GM18907 (cell line): ENCODE results near the gene NEU1.
"Not testable (repeated sequence)": the region's sequence is repeated elsewhere in the genome, so short reads cannot be mapped to it uniquely, and the experiment has no call there.

Experiments
- ATAC-seq: cut with Tn5 transposase; IDR thresholded peaks from one replicate; pipeline ENCODE4 v1.9.1; 2021; ENCODE audit warnings: mild to moderate bottlenecking, moderate library complexity; ENCODE audit not compliant: unreplicated experiment

Gene NEU1

GRCh38 chr6:31875877-31876276, 13.3 kb upstream of the NEU1 start:
- ATAC-seq, result no peak

- no peak for ATAC-seq
These were observed 12.4 kb upstream of the NEU1 start for GRCh38 chr6:31874836-31875572.

GRCh38 chr6:31874084-31874670, 11.6 kb upstream of the NEU1 start:
- no peak for ATAC-seq

GRCh38 chr6:31871046-31871659, 8.5 kb upstream of the NEU1 start:
- ATAC-seq, result no peak

GRCh38 chr6:31870385-31870921, 7.8 kb upstream of the NEU1 start:
- ATAC-seq, result no peak

GRCh38 chr6:31869343-31869742, 6.7 kb upstream of the NEU1 start:
- no peak for ATAC-seq

GRCh38 chr6:31868658-31868971, 6.0 kb upstream of the NEU1 start:
- not testable (repeated sequence) for ATAC-seq

- ATAC-seq, result no peak
These were observed 2.8 kb upstream of the NEU1 start for GRCh38 chr6:31865205-31866118.

- ATAC-seq, result no peak
These were observed 2.2 kb upstream of the NEU1 start for GRCh38 chr6:31864818-31865204.

GRCh38 chr6:31864123-31864562, 1.5 kb upstream of the NEU1 start:
- ATAC-seq, result not testable (repeated sequence)

- ATAC-seq, result no peak
These were observed 690 bp downstream of the NEU1 start for GRCh38 chr6:31861919-31862343.

- ATAC-seq, result no peak
These were observed 1.5 kb downstream of the NEU1 start for GRCh38 chr6:31861150-31861549.

- no peak for ATAC-seq
These were observed 2.3 kb downstream of the NEU1 start for GRCh38 chr6:31860349-31860748.

GRCh38 chr6:31859923-31860322, 2.7 kb downstream of the NEU1 start:
- no peak for ATAC-seq

GRCh38 chr6:31858707-31859106, 3.9 kb downstream of the NEU1 start:
- ATAC-seq, result no peak

GRCh38 chr6:31857774-31858173, 4.8 kb downstream of the NEU1 start:
- ATAC-seq, result not testable (repeated sequence)

GRCh38 chr6:31851980-31852718, 10.5 kb downstream of the NEU1 start:
- ATAC-seq, result not testable (repeated sequence)

- no peak for ATAC-seq
These were observed 11.2 kb downstream of the NEU1 start for GRCh38 chr6:31851485-31851832.

- no peak for ATAC-seq
These were observed 11.7 kb downstream of the NEU1 start for GRCh38 chr6:31850765-31851484.
